GM10248 (cell line): ENCODE results near the gene HAX1.
"Not testable (repeated sequence)": the region's sequence is repeated elsewhere in the genome, so short reads cannot be mapped to it uniquely, and the experiment has no call there.

Experiments used
- CTCF ChIA-PET: fragments of 300-600 bp; sonication (Branson Sonifier 250); formaldehyde crosslinking; extraction: SDS; loops from one replicate; lab custom pipeline; 2021; ENCODE audit warnings: antibody characterized with exemption; lab: Yijun Ruan, JAX
- POLR2A ChIA-PET: fragments of 350-650 bp; sonication (Branson Sonifier 250); formaldehyde crosslinking; extraction: SDS; loops from one replicate; lab custom pipeline; 2020; ENCODE audit warnings: antibody characterized with exemption; lab: Yijun Ruan, JAX
- DNase-seq: peaks from one replicate; pipeline ENCODE4 v3.0.0; 2012; ENCODE audit errors: extremely low spot score
- CTCF ChIP-seq: IDR thresholded peaks from 2 replicates; pipeline ENCODE4 v1.5.1; 2012; ENCODE audit warnings: mild to moderate bottlenecking, low read depth; ENCODE audit errors: extremely low read depth, missing control alignments, control extremely low read depth

Gene HAX1

GRCh38 chr1:154295408-154296235 lies 23.2 kb downstream of the HAX1 start:
- no peak for DNase-seq
- TF ChIP-seq CTCF: no peak
- CTCF ChIA-PET: interaction anchor here (1.3 kb wide), 1 partner anchor 9 kb away, joined by 4 read pairs; no protein-coding TSS in a partner anchor
- POLR2A ChIA-PET: no interaction called here

- no peak for TF ChIP-seq CTCF
- POLR2A ChIA-PET: interaction anchor here (0.7 kb wide), 1 partner anchor 80 kb away, joined by 3 read pairs; no protein-coding TSS in a partner anchor
- DNase-seq: no peak
- CTCF ChIA-PET: interaction anchor here (1.1 kb wide), 1 partner anchor 178 kb away, joined by 3 read pairs; no protein-coding TSS in a partner anchor
These were observed 29.2 kb downstream of the HAX1 start for GRCh38 chr1:154301582-154301981.

- DNase-seq: no peak
- ChIA-PET CTCF (interaction anchor here (0.9 to 3.6 kb wide), 8 partner anchors 9 to 33 kb away, joined by 3 to 16 read pairs (median 4); partner anchors contain the start of gene ATP8B2), POLR2A (no interaction called here)
- no peak for TF ChIP-seq CTCF
These were observed 32.4 kb downstream of the HAX1 start for GRCh38 chr1:154304664-154305337.

GRCh38 chr1:154306151-154306550 lies 33.7 kb downstream of the HAX1 start:
- ChIA-PET POLR2A (no interaction called here), CTCF (interaction anchor here (1.2 to 3.6 kb wide), 5 partner anchors 18 to 29 kb away, joined by 3 to 16 read pairs (median 7); partner anchors contain the start of gene ATP8B2)
- no peak for TF ChIP-seq CTCF
- no peak for DNase-seq

- CTCF ChIA-PET: interaction anchor here (1.0 to 1.8 kb wide), 4 partner anchors 13 to 172 kb away, joined by 3 to 6 read pairs (median 4); partner anchors contain the start of gene AQP10
- DNase-seq, POLR2A ChIA-PET: not testable (repeated sequence)
These were observed 35.3 kb downstream of the HAX1 start for GRCh38 chr1:154307670-154308270.

- POLR2A ChIA-PET, CTCF ChIA-PET, DNase-seq: not testable (repeated sequence)
These were observed 36.7 kb downstream of the HAX1 start for GRCh38 chr1:154309136-154309535.

GRCh38 chr1:154312229-154313065 lies 40.0 kb downstream of the HAX1 start:
- DNase-seq, POLR2A ChIA-PET: not testable (repeated sequence)
- CTCF ChIA-PET: interaction anchor here (1.5 to 4.2 kb wide), 2 partner anchors 14 to 22 kb away, joined by 4 to 31 read pairs; partner anchors contain the start of gene ATP8B2
